Activated T-helper 1 cell treated with Interleukin-2 at 50 U/mL for 16 hours (primary cell): ENCODE results near the gene PCDHB11.
"Not testable (repeated sequence)": the region's sequence is repeated elsewhere in the genome, so short reads cannot be mapped to it uniquely, and the experiment has no call there.

Experiments used
- DNase-seq: peaks from one replicate; pipeline ENCODE4 v3.0.0-alpha.2; 2020; ENCODE audit warnings: low read depth

PCDHB11 gene

DNA sequence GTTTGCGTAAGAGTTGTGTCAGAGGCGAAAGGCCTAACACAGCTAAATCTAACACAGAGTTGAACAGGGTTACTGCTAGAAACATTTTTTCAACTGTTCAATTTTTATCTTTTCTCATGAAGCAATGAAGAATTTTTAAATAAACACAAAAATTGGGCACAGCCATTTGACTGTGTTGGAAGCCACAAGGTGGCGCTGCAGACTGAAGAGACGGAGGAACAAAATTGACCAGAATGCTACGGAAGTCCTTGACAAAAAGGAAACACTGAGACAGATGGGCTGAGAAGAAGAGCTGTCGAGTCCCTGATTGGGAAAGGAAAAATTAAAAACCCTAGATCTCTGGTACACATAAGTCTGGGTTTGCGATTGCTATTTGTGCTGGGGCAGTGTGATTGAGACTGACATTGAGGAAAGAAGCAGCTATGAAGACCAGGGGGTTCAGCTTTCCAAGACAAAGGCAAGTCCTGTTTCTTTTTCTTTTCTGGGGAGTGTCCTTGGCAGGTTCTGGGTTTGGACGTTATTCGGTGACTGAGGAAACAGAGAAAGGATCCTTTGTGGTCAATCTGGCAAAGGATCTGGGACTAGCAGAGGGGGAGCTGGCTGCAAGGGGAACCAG, 12.4 kb upstream of the PCDHB11 start, which contains the start of gene PCDHB9:
PCDHB9 (plus strand) TSS at position 265 of the 616 bp plus-strand sequence; CDS start at position 423, 158 bp downstream.
- no peak for DNase-seq

DNA sequence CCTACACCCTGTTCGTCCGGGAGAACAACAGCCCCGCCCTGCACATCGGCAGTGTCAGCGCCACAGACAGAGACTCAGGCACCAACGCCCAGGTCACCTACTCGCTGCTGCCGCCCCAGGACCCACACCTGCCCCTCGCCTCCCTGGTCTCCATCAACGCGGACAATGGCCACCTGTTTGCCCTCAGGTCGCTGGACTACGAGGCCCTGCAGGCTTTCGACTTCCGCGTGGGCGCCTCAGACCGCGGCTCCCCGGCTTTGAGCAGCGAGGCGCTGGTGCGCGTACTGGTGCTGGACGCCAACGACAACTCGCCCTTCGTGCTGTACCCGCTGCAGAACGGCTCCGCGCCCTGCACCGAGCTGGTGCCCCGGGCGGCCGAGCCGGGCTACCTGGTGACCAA, 10.7 kb upstream of the PCDHB11 start:
- not testable (repeated sequence) for DNase-seq

DNA sequence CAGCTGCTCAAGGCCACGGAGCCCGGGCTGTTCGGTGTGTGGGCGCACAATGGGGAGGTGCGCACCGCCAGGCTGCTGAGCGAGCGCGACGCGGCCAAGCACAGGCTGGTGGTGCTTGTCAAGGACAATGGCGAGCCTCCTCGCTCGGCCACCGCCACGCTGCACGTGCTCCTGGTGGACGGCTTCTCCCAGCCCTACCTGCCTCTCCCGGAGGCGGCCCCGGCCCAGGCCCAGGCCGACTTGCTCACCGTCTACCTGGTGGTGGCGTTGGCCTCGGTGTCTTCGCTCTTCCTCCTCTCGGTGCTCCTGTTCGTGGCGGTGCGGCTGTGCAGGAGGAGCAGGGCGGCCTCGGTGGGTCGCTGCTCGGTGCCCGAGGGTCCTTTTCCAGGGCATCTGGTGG, 10.3 kb upstream of the PCDHB11 start:
- DNase-seq: not testable (repeated sequence)

DNA sequence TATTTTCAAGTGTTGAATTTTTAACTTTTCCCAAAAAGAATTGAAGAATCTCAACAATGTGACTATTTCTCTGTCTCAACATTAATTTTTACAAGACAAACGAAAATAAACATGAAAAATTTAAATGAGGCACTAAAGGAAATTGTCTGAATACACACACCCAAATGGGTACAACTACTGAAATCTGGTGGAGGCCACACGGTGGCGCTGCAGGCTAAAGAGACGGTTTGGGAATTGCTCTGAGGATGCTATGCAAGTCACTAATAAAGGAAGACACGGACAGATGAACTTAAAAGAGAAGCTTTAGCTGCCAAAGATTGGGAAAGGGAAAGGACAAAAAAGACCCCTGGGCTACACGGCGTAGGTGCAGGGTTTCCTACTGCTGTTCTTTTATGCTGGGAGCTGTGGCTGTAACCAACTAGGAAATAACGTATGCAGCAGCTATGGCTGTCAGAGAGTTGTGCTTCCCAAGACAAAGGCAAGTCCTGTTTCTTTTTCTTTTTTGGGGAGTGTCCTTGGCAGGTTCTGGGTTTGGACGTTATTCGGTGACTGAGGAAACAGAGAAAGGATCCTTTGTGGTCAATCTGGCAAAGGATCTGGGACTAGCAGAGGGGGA, 7.2 kb upstream of the PCDHB11 start, which contains the start of gene PCDHB10:
PCDHB10 (plus strand) TSS at position 244 of the 616 bp plus-strand sequence; CDS start at position 444, 200 bp downstream.
- no peak for DNase-seq

DNA sequence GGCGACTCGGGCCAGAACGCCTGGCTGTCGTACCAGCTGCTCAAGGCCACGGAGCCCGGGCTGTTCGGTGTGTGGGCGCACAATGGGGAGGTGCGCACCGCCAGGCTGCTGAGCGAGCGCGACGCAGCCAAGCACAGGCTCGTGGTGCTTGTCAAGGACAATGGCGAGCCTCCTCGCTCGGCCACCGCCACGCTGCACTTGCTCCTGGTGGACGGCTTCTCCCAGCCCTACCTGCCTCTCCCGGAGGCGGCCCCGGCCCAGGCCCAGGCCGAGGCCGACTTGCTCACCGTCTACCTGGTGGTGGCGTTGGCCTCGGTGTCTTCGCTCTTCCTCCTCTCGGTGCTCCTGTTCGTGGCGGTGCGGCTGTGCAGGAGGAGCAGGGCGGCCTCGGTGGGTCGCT, 5.1 kb upstream of the PCDHB11 start:
- DNase-seq: not testable (repeated sequence)

DNA sequence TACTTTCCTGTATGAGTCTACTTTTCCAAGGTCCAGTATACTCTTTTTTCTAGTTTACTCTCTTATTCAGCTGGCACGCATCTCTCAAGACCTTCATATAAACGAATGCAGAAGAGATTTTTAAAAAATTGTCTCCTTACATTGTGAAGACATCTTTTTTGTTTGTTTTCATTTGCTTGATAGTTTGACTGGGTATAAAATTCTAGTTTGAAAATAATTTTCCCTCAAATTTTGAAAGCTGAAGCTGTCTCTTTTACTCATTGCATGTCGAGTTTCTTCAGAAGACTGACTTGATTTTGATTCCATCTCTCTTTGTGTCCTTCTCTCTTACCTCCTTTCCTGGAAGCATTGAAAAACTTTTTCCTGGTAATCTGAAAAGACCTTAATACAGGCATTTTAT, 3.1 kb upstream of the PCDHB11 start:
- DNase-seq: no peak

DNA sequence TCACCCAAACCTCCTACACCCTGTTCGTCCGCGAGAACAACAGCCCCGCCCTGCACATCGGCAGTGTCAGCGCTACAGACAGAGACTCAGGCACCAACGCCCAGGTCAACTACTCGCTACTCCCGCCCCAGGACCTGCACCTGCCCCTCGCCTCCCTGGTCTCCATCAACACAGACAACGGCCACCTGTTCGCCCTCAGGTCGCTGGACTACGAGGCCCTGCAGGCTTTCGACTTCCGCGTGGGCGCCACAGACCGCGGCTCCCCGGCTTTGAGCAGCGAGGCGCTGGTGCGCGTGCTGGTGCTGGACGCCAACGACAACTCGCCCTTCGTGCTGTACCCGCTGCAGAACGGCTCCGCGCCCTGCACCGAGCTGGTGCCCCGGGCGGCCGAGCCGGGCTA, 1.7 kb downstream of the PCDHB11 start:
- DNase-seq: not testable (repeated sequence)

DNA sequence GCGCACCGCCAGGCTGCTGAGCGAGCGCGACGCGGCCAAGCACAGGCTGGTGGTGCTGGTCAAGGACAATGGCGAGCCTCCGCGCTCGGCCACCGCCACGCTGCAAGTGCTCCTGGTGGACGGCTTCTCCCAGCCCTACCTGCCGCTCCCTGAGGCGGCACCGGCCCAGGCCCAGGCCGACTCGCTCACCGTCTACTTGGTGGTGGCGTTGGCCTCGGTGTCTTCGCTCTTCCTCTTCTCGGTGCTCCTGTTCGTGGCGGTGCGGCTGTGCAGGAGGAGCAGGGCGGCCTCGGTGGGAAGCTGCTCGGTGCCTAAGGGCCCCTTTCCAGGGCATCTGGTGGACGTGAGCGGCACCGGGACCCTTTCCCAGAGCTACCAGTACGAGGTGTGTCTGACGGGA, 2.2 kb downstream of the PCDHB11 start:
- DNase-seq: not testable (repeated sequence)

DNA sequence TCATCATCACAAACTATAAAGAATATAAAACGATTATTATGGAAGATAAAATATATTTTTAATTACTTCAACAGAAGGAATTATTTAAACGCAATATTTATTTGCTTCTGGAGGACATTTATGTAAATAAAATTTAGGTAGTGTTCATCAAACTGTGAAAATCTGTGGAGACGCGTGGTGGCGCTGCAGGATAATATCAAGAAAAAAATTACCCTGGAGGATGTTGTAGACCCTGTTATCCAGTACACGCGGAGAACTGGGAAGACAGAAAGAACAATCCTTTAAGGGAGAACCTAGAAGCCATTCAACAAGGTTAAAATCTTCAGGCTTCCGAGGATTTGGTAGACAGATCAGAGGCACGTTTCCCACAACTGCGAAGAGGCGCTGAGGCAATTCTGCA, 9.1 kb downstream of the PCDHB11 start, which contains the start of gene PCDHB12:
PCDHB12 (plus strand) TSS at position 242 of the 400 bp plus-strand sequence. CDS start 189 bp downstream, outside the sequence.
- DNase-seq: no peak

DNA sequence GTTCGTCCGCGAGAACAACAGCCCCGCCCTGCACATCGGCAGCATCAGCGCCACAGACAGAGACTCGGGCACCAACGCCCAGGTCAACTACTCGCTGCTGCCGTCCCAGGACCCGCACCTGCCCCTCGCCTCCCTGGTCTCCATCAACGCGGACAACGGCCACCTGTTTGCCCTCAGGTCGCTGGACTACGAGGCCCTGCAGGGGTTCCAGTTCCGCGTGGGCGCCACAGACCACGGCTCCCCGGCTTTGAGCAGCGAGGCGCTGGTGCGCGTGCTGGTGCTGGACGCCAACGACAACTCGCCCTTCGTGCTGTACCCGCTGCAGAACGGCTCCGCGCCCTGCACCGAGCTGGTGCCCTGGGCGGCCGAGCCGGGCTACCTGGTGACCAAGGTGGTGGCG, 10.9 kb downstream of the PCDHB11 start:
- not testable (repeated sequence) for DNase-seq

DNA sequence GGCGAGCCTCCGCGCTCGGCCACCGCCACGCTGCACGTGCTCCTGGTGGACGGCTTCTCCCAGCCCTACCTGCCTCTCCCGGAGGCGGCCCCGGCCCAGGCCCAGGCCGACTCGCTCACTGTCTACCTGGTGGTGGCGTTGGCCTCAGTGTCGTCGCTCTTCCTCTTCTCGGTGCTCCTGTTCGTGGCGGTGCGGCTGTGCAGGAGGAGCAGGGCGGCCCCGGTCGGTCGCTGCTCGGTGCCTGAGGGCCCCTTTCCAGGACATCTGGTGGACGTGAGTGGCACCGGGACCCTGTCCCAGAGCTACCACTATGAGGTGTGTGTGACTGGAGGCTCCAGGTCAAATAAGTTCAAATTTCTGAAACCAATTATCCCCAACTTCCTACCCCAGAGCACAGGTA, 11.4 kb downstream of the PCDHB11 start:
- not testable (repeated sequence) for DNase-seq

DNA sequence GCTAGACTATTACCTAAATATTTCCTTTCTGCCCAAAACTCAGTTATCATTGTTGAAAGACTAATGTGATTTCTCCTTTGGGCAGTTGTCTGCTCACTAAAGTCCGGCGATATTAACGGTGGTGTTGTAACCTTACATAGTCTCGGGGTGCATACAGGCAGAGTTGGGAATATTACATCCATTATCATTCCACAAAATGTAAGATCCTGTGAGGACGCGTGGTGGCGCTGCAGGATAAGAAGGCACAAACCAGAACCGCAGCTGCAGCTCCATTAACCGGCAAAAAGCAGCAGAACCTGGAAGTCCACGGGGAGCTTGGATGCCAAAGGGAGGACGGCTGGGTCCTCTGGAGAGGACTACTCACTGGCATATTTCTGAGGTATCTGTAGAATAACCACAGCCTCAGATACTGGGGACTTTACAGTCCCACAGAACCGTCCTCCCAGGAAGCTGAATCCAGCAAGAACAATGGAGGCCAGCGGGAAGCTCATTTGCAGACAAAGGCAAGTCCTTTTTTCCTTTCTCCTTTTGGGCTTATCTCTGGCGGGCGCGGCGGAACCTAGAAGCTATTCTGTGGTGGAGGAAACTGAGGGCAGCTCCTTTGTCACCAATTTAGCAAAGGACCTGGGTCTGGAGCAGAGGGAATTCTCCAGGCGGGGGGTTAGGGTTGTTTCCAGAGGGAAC, 14.4 kb downstream of the PCDHB11 start, which contains the start of gene PCDHB13:
PCDHB13 (plus strand) TSS at position 264 of the 684 bp plus-strand sequence; CDS start at position 469, 205 bp downstream.
- not testable (repeated sequence) for DNase-seq

DNA sequence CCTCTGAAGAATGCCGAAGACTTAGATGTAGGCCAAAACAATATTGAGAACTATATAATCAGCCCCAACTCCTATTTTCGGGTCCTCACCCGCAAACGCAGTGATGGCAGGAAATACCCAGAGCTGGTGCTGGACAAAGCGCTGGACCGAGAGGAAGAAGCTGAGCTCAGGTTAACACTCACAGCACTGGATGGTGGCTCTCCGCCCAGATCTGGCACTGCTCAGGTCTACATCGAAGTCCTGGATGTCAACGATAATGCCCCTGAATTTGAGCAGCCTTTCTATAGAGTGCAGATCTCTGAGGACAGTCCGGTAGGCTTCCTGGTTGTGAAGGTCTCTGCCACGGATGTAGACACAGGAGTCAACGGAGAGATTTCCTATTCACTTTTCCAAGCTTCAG, 15.2 kb downstream of the PCDHB11 start:
- DNase-seq: not testable (repeated sequence)

DNA sequence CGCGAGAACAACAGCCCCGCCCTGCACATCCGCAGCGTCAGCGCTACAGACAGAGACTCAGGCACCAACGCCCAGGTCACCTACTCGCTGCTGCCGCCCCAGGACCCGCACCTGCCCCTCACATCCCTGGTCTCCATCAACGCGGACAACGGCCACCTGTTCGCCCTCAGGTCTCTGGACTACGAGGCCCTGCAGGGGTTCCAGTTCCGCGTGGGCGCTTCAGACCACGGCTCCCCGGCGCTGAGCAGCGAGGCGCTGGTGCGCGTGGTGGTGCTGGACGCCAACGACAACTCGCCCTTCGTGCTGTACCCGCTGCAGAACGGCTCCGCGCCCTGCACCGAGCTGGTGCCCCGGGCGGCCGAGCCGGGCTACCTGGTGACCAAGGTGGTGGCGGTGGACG, 16.1 kb downstream of the PCDHB11 start:
- not testable (repeated sequence) for DNase-seq

DNA sequence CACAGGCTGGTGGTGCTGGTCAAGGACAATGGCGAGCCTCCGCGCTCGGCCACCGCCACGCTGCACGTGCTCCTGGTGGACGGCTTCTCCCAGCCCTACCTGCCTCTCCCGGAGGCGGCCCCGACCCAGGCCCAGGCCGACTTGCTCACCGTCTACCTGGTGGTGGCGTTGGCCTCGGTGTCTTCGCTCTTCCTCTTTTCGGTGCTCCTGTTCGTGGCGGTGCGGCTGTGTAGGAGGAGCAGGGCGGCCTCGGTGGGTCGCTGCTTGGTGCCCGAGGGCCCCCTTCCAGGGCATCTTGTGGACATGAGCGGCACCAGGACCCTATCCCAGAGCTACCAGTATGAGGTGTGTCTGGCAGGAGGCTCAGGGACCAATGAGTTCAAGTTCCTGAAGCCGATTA, 16.6 kb downstream of the PCDHB11 start:
- DNase-seq: not testable (repeated sequence)

DNA sequence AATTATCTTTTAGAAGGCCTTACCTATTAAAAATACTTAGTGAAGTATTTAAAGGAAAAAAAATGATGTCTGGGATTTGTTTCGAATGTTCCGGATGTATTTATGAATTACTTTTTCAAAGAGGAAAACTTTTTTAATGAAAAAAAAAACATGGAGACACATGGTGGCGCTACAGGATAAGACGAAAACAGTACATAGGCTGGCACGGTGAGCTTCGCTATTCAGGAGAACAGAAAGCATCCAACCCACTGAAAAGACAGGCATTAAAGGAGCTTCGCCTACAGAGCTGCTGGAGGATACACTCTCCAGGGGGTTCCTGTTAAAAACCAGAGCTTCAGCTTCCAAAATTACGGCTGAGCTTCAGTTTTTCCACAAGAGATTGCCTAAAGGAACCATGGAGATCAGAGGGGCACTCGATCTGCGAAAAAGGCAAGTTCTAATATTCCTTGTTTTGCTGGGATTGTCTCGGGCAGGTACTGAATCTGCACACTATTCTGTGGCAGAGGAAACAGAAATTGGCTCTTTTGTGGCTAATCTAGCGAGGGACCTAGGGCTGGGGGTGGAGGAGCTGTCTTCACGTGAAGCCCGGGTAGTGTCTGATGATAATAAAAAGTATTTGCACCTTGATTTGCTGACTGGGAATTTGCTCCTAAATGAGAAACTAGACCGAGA, 23.8 kb downstream of the PCDHB11 start, which contains the start of gene PCDHB14:
PCDHB14 (plus strand) TSS at position 232 of the 672 bp plus-strand sequence; CDS start at position 395, 163 bp downstream.
- DNase-seq: no peak

DNA sequence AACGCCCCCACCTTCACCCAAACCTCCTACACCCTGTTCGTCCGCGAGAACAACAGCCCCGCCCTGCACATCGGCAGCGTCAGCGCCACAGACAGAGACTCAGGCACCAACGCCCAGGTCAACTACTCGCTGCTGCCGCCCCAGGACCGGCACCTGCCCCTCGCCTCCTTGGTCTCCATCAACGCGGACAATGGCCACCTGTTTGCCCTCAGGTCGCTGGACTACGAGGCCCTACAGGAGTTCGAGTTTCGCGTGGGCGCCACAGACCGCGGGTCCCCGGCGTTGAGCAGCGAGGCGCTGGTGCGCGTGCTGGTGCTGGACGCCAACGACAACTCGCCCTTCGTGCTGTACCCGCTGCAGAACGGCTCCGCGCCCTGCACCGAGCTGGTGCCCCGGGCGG, 25.4 kb downstream of the PCDHB11 start:
- DNase-seq: not testable (repeated sequence)

DNA sequence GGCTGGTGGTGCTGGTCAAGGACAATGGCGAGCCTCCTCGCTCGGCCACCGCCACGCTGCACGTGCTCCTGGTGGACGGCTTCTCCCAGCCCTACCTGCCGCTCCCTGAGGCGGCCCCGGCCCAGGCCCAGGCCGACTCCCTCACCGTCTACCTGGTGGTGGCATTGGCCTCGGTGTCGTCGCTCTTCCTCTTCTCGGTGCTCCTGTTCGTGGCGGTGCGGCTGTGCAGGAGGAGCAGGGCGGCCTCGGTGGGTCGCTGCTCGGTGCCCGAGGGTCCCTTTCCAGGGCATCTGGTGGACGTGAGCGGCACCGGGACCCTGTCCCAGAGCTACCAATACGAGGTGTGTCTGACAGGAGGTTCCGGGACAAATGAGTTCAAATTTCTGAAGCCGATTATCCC, 26.0 kb downstream of the PCDHB11 start:
- DNase-seq: not testable (repeated sequence)

DNA sequence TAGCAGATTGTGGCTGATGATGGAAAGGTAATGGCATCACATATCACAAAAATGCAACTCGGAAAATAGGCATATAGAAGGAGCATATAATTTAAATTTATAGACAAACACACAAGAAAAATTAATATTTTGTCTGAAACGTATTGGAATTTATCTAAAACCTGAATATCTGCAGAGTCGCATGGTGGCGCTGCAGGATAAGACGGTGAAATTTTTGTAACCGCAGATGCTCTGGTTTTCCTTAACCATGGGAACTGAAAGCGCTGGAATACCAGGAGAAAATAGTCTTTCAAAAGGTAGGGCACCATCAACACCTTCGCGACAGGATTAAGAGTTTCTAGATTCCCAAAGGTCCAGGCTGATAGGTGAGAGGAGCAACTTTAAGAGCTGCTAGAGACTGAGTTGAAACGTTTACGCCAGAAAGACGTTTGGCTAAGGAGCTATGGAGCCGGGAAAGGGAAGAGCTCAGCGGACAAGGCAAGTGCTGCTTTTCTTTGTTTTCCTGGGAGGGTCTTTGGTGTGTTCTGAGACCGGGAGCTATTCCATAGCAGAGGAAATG, 34.8 kb downstream of the PCDHB11 start:
- DNase-seq: no peak

DNA sequence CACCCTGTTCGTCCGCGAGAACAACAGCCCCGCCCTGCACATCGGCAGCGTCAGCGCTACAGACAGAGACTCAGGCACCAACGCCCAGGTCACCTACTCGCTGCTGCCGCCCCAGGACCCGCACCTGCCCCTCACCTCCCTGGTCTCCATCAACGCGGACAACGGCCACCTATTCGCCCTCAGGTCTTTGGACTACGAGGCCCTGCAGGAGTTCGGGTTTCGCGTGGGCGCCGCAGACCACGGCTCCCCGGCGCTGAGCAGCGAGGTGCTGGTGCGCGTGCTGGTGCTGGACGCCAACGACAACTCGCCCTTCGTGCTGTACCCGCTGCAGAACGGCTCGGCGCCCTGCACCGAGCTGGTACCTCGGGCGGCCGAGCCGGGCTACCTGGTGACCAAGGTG, 36.5 kb downstream of the PCDHB11 start:
- not testable (repeated sequence) for DNase-seq

DNA sequence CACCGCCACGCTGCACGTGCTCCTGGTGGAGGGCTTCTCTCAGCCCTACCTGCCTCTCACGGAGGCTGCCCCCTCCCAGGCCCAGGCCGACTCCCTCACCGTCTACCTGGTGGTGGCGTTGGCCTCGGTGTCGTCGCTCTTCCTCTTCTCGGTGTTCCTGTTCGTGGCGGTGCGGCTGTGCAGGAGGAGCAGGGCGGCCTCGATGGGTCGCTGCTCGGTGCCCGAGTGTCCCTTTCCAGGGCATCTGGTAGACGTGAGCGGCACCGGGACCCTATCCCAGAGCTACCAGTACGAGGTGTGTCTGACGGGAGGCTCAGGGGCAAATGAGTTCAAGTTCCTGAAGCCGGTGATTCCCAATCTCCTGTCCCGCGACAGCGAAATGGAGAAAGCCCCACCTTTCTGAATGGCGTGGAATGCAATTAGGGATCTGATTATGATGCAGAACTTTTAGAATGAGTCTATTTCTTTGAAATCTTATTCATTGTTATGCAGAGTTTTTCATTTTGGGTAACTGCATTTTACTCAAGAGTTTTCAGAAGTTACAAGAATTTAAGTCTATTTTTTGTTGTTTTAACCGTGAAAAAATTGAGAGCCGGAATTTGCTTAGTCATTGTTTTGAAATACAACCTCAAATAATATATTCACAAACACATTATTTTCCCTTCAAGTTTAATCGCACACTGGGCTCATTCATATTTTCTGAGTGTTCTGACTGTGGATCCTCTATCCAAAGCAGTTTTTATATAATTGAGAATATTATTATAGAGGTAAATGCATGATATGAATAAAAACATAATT, 37.3 kb downstream of the PCDHB11 start:
- no peak for DNase-seq
